Astrocyte of the cerebellum (primary cell): ENCODE results near the gene TTC28.

Experiments
- DNase-seq: peaks from one replicate; pipeline ENCODE4 v3.0.0-alpha.2; 2011; ENCODE audit warnings: low read depth
- H3K4me3 ChIP-seq: 2 replicates; pipeline ENCODE4 v1.5.1; 2011; ENCODE audit warnings: mild to moderate bottlenecking, low read depth, low read length, moderate library complexity
- in situ Hi-C: cut with HindIII; loops from 2 replicates; pipeline ENCODE4 v1.10.0; 2017; ENCODE audit warnings: low sequenced_read_pairs
- TF ChIP-seq, protein P1 (sequence below): IDR thresholded peaks from 2 replicates; pipeline ENCODE4 v1.5.1; 2012; ENCODE audit warnings: low read length, low read depth, moderate library complexity, mild to moderate bottlenecking; ENCODE audit errors: missing control alignments

The TTC28 gene

DNA sequence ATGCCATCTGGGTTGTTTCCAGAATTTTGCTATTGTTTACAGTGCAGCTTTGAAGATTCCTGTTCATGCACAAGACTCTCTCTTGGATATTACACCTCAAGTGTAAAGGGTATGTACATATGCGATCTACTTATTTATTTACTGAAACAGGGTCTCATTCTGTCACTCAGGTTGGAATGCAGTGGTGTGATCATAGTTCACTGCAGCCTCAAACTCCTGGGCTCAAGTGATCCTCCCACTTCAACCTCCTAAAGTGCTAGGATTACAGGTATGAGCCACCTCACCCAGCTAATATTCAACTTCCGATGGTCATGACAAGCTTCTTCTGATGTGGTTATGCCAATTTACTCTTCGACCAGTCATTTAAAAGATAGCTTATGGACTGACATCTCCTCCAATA, 602.5 kb downstream of the TTC28 start:
- no peak overlapping the region for H3K4me3 ChIP-seq
- DNase-seq = no peak
- TF ChIP-seq, protein P1, sequence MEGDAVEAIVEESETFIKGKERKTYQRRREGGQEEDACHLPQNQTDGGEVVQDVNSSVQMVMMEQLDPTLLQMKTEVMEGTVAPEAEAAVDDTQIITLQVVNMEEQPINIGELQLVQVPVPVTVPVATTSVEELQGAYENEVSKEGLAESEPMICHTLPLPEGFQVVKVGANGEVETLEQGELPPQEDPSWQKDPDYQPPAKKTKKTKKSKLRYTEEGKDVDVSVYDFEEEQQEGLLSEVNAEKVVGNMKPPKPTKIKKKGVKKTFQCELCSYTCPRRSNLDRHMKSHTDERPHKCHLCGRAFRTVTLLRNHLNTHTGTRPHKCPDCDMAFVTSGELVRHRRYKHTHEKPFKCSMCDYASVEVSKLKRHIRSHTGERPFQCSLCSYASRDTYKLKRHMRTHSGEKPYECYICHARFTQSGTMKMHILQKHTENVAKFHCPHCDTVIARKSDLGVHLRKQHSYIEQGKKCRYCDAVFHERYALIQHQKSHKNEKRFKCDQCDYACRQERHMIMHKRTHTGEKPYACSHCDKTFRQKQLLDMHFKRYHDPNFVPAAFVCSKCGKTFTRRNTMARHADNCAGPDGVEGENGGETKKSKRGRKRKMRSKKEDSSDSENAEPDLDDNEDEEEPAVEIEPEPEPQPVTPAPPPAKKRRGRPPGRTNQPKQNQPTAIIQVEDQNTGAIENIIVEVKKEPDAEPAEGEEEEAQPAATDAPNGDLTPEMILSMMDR = no peak
- in situ Hi-C loops = loop anchor here (10.0 kb wide), 2 partner anchors 738 to 768 kb away; no protein-coding TSS in a partner anchor

DNA sequence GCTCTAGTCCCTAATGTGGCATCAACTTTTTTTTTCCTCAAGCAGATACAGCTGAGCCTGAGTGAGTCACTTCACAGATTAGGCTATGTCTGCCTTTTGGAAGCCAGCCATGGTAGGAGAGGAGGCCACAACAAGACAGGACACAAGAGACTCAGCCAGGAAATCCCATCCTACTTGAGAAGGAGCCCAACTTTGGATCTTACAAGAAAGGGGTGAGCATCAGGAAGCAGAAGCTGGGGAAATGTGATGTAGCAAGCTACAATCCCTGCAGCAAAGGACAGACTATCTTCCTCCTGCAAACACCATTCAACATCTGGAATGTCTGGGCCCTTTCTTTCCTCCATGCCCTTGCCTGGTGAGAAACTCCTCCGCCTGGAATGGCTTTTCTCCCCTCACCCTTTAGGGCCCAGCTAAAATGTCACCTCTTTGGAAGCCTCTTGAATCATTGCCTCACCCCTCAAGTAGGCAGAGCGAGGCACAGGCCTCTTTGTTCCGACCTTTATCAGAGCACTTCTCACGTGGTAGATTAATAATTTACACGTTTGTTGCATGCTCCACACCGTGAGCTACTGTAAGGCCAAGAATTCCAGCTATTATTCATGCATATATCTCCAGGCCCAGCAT, 604.2 kb downstream of the TTC28 start:
- DNase-seq = peak; percentile 46
- H3K4me3 ChIP-seq = no peak overlapping the region
- TF ChIP-seq, protein P1 = no peak
- in situ Hi-C loops = loop anchor here (10.0 kb wide), 2 partner anchors 739 to 769 kb away; no protein-coding TSS in a partner anchor

DNA sequence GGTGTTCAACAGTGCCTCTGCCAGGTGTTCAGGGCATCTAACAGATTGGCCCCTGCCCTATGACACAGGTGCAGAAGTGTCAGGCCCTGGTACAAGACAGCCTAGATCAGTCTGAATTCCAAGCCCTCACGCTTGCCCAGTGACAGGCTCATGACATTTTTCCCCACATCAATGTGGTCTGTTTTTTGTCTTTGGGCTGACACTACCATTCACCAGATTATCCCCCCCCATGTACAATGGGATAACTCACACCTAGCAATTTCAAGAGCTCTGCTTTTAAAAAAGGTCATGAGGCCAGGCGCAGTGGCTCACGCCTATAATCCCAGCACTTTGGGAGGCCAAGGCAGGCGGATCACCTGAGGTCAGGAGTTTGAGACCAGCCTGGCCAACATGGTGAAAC, 605.1 kb downstream of the TTC28 start:
- in situ Hi-C loops = loop anchor here (10.0 kb wide), 2 partner anchors 740 to 770 kb away; no protein-coding TSS in a partner anchor

DNA sequence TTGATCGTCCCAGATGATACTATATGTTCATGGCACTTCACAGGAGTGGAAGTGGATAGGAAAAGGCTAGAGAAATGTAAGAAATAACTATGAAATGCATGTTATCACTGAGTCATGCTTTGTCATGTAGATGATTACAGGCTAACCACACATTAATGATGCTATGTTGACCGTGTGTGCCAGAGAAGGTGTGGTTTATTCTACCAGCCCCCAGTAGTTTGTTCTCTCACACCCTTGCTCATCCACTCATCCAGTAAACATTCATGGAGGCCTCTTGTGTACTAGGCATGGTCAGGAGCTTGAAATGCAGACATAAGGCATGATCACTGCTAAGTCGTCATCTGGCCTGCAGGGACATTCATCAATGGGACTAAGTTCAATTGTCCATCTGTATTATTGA, 607.6 kb downstream of the TTC28 start:
- TF ChIP-seq, protein P1 = no peak
- in situ Hi-C loops = loop anchor here (10.0 kb wide), 2 partner anchors 743 to 773 kb away; no protein-coding TSS in a partner anchor
- H3K4me3 ChIP-seq = no peak overlapping the region
- DNase-seq = no peak

More for the DNA sequence above, 605.1 kb downstream of the TTC28 start:
- no peak for DNase-seq
- TF ChIP-seq, protein P1 = no peak
- no peak overlapping the region for H3K4me3 ChIP-seq

DNA sequence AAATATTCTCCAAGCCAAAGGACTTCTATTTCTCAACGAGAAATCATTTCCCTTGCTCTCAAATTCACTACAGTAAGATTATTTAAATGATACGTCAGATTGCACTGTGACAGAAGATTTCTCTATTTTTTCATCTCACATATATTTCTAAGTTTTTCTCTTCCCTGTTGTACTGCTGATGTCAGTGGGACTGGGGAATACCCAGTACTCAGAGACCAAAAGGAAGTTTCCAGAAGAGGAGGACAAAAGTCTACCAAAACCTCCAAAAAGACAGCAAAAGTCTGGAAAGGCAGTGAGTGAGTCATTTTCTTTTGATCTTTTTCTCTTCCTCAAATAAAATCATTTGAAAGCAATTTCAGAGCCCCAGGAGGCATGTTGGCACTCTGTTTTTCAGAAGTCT, 610.8 kb downstream of the TTC28 start:
- in situ Hi-C loops = no loop called here
- TF ChIP-seq, protein P1 = no peak
- no peak overlapping the region for H3K4me3 ChIP-seq
- DNase-seq = peak; percentile 9

DNA sequence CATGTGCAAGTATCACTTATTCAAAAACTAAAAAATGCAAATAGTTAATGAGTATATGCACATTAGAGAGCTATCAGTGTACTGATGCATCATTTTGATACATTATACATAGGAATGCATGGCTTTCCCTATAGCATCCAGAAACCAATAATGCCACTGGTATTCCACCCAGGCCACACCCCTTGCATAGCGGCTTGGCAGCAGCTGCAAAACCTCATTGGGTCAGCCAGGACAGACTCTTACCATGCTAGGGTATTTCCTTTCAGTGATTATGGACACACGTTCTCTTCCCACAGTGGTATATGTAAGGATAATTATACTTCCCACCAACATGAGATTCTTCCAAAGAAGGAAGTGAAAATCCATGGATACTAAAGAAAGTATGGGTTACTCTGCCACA, 614.7 kb downstream of the TTC28 start:
- DNase-seq = no peak
- H3K4me3 ChIP-seq = no peak overlapping the region
- in situ Hi-C loops = no loop called here
- TF ChIP-seq, protein P1 = no peak
